GM13977 (cell line): Measurements from ENCODE around the gene PDSS2.

Source experiments
- DNase-seq: peaks from one replicate; pipeline ENCODE4 v3.0.0; 2012; ENCODE audit warnings: low spot score
- in situ Hi-C: fragments of 300-500 bp; cut with MboI; formaldehyde crosslinking; loops from one replicate; pipeline ENCODE4 v1.12.0; 2022; ENCODE audit warnings: low sequenced_read_pairs, low pct_unique_long_range_greater_than_20kb, mixed read lengths, inconsistent platforms; ENCODE audit not compliant: unreplicated experiment
- TF ChIP-seq, protein P1 (sequence below): IDR thresholded peaks from 2 replicates; pipeline ENCODE4 v1.5.1; 2012; ENCODE audit warnings: mild to moderate bottlenecking, control low read depth; ENCODE audit not compliant: insufficient read depth; ENCODE audit errors: extremely low read depth, missing control alignments

Gene PDSS2

DNA sequence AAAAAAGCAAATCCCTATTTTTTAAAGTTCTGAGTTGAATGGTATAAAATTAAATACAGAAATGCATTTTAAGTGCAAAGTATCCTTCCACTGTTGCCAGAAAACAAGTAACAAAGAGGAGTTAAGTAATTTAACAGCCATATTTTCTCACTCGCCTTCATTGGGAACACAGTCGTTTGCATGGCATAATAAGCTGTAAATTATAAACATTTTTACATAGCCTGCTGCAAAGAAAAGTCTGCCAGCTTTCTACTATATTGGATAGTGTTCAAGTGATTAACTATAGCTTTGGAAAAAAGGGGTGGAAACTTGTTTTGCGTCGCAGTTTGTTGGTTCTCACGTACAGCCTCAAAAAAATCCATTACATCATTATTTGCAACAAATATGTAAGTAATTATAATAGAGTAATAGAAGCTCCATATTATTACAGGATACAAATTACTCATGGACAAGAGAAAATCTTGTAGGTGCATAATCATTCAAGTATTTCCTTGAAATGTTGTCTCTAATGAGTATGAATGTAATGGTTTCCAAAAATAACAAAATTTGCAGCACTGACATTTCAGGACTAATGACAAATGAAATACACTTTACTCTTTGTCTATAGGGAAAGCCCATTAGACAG is 139.3 kb downstream of the PDSS2 start:
- TF ChIP-seq, protein P1, sequence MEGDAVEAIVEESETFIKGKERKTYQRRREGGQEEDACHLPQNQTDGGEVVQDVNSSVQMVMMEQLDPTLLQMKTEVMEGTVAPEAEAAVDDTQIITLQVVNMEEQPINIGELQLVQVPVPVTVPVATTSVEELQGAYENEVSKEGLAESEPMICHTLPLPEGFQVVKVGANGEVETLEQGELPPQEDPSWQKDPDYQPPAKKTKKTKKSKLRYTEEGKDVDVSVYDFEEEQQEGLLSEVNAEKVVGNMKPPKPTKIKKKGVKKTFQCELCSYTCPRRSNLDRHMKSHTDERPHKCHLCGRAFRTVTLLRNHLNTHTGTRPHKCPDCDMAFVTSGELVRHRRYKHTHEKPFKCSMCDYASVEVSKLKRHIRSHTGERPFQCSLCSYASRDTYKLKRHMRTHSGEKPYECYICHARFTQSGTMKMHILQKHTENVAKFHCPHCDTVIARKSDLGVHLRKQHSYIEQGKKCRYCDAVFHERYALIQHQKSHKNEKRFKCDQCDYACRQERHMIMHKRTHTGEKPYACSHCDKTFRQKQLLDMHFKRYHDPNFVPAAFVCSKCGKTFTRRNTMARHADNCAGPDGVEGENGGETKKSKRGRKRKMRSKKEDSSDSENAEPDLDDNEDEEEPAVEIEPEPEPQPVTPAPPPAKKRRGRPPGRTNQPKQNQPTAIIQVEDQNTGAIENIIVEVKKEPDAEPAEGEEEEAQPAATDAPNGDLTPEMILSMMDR = no peak
- in situ Hi-C loops = loop anchor here (25.0 kb wide), 1 partner anchor 367 kb away; no protein-coding TSS in a partner anchor

DNA sequence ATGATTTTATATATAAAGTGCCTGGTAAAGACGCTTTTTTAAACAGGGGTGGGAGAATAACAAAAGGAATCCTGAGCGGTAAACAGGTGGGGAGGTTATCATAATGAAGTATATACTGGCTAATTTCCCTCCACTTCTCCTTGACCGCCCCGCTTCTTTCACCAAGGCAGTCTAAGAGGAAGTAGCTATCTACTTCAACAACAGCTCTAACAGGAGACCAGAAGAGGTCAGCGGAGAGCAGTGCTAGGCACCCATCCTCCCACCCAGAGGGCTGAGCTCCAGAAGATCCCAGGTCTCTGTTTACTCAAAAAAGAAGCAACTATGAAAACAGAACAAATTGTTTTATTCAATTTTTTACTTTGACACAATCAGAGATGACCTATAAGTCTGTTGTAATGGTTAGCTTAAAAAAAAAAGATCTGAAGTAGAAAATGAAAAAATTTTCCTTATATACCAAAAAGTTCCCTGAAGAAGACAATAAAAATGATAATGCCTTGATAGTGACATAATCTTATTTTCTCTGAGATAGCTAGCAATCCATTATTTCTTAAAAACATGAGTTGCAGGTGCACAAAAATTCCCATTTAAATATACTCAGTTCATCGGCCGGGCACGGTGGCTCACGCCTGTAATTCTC is 141.1 kb downstream of the PDSS2 start:
- TF ChIP-seq, protein P1 = peak; percentile 85
- DNase-seq = peak; percentile 39
- in situ Hi-C loops = loop anchor here (25.0 kb wide), 1 partner anchor 369 kb away; no protein-coding TSS in a partner anchor

More for the DNA sequence above, 139.3 kb downstream of the PDSS2 start:
- DNase-seq = no peak

DNA sequence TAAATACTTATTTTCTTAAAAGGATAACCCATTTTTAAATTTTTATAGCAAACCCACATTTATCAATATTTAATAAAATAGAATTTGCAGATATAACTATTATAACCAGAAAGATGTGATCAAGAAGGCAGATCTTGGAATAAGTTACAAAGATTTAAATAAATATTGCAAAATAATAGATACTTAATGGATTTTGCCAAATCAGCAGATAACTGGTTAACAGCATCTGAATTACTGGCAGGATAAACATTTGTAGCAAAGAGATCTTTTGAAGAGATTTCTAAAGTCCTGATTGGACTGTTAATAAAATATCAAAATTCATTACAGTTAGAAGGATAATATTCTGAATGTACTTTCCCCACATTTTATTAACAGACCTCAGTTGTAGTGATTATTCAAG is 144.2 kb downstream of the PDSS2 start:
- DNase-seq = no peak
- TF ChIP-seq, protein P1 = no peak
- in situ Hi-C loops = loop anchor here (25.0 kb wide), 1 partner anchor 372 kb away; no protein-coding TSS in a partner anchor

DNA sequence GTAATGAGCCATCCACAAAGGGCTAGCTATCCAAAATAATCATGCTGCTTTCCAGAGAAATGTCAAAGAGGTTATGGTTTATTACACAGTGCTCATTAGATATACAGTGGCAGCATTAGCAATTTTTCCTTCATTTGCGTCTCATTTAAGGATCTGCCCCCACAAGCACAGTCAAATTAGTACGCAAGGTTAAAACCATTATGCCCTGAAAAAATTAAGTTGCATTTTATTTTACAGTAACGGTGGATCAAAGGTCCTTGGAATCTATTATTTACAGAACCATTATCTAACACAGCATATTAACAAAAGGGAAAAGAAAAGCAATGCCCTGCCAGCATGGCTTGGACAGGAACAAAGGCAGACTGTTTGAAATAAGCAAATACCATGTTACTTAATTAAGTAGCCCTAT is 144.8 kb downstream of the PDSS2 start:
- TF ChIP-seq, protein P1 = no peak
- DNase-seq = no peak
- in situ Hi-C loops = loop anchor here (25.0 kb wide), 1 partner anchor 373 kb away; no protein-coding TSS in a partner anchor

DNA sequence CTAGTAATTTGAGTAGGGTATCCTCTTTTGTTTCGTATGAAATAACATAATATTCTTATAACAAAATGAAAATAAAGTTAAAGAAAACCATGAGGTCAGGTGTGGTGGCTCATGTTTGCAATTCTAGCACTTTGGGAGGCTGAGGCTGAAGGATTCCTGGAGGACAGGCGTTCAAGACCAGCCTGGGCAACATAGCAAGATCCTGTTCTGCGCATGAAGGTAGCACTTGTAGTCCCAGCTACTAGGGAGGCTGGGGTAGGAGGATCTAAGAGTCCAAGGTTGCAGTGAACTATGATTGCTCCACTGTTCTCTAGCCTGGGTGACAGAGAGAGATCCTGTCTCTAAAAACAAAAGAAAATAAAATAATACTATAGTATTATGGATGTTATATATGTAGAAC is 145.6 kb downstream of the PDSS2 start:
- in situ Hi-C loops = loop anchor here (25.0 kb wide), 1 partner anchor 374 kb away; no protein-coding TSS in a partner anchor
- no peak for DNase-seq
- TF ChIP-seq, protein P1 = no peak

DNA sequence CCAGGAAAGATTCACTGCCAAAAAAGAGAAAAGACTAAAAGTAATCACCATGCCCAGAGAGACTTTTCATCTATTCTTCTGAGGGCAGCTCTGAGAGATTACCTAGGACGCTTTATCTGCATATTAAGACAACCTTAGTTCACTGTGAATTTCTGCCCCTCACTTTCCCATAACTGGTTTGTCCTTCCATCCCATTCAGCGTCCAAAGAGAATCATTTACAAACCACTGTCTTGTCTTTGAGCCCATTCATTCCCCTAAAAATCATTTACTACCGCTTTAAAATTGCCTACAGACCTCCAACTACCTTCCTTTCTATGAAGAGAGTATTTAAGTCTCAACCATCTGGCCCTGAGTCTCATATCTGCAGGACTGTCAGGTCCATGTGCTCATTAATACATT is 149.0 kb downstream of the PDSS2 start:
- TF ChIP-seq, protein P1 = no peak
- in situ Hi-C loops = loop anchor here (25.0 kb wide), 1 partner anchor 377 kb away; no protein-coding TSS in a partner anchor

More for the DNA sequence above, 149.0 kb downstream of the PDSS2 start:
- DNase-seq = no peak
